Tibial artery (tissue), 4 donors: ENCODE measurements around the gene TNC.

ENCODE experiments used
- DNase-seq, 2 donors: peaks; one replicate each; pipeline ENCODE4 v3.0.0-alpha.2; 2019
- H3K27ac ChIP-seq, 2 donors: fragments of 200-600 bp; sonication (generic) in 1 of 2; 1 replicate in 1 of 2; 2 replicates in 1 of 2; pipeline ENCODE4 v1.5.1; 2018 to 2019; ENCODE audit warnings: mild to moderate bottlenecking in 1 of 2
- H3K27me3 ChIP-seq, 2 donors: fragments of 200-600 bp; sonication (generic) in 1 of 2; one replicate each; pipeline versions ENCODE4 v1.5.1 to v1.6.0; 2016 to 2019
- H3K36me3 ChIP-seq, 3 donors: fragments of 200-600 bp; sonication (generic) in 2 of 3; one replicate each; pipeline ENCODE4 v1.5.1; 2016 to 2019; ENCODE audit warnings: mild to moderate bottlenecking in 2 of 3
- H3K4me1 ChIP-seq, 4 donors: fragments of 200-600 bp; sonication (generic) in 2 of 4; 1 replicate in 3 of 4; 2 replicates in 1 of 4; pipeline ENCODE4 v1.5.1; 2016 to 2019
- H3K4me3 ChIP-seq, 2 donors: fragments of 200-600 bp; sonication (generic) in 1 of 2; 1 replicate in 1 of 2; 2 replicates in 1 of 2; pipeline ENCODE4 v1.5.1; 2018 to 2019; ENCODE audit warnings: mild to moderate bottlenecking in 2 of 2
- H3K9me3 ChIP-seq, 3 donors: fragments of 200-600 bp; sonication (generic) in 1 of 3; one replicate each; pipeline ENCODE4 v1.5.1; 2016 to 2019
- CTCF ChIP-seq, 2 experiments: fragments of 200-600 bp in 1 of 2; fragments of 450-650 bp in 1 of 2; IDR thresholded peaks; one replicate each; pipeline ENCODE4 v1.5.1; 2017 to 2019; ENCODE audit warnings: antibody characterized with exemption in 2 of 2, mild to moderate bottlenecking in 1 of 2, moderate library complexity in 1 of 2
- intact Hi-C: fragments of 100-400 bp; cut with DNase I; formaldehyde crosslinking; loops from one replicate; pipeline ENCODE4 v1.15.0; 2023; ENCODE audit warnings: low total_unique reads

Gene TNC

GRCh38 chr9:115127191-115127817 lies 9.3 kb upstream of the TNC start:
- H3K27ac ChIP-seq: no peak overlapping the region
- H3K27me3 ChIP-seq: no peaks in the 10 kb centered on the region
- intact Hi-C loops: no loop called here
- H3K4me1 ChIP-seq: no peaks in the 10 kb centered on the region
- peaks cover 0 to 7% (median 0%) of the 10 kb centered on the region in 3 donors for H3K9me3 ChIP-seq
- H3K4me3 ChIP-seq: no peak overlapping the region
- TF ChIP-seq CTCF (IDR thresholded peaks at IDR 0.05): no peak
- H3K36me3 ChIP-seq: peaks cover 0 to 4% (median 0%) of the 10 kb centered on the region in 3 donors
- DNase-seq: no peak

- H3K9me3 ChIP-seq: peaks cover 0 to 7% (median 0%) of the 10 kb centered on the region in 3 donors
- H3K36me3 ChIP-seq: peaks cover 0 to 4% (median 0%) of the 10 kb centered on the region in 3 donors
- no peaks in the 10 kb centered on the region for H3K4me1 ChIP-seq
- H3K4me3 ChIP-seq: no peak overlapping the region
- no peak overlapping the region for H3K27ac ChIP-seq
- no peaks in the 10 kb centered on the region for H3K27me3 ChIP-seq
- intact Hi-C loops: no loop called here
- no peak for TF ChIP-seq CTCF (IDR thresholded peaks at IDR 0.05)
- no peak for DNase-seq
Measured at GRCh38 chr9:115126404-115126803, 8.4 kb upstream of the TNC start.

GRCh38 chr9:115122937-115123336 lies 5.0 kb upstream of the TNC start:
- peaks cover 0 to 7% (median 0%) of the 10 kb centered on the region in 3 donors for H3K9me3 ChIP-seq
- H3K4me3 ChIP-seq: no peak overlapping the region
- peaks cover 0 to 21% (median 11%) of the 10 kb centered on the region in 4 donors for H3K4me1 ChIP-seq
- DNase-seq: no peak
- no peaks in the 10 kb centered on the region for H3K27me3 ChIP-seq
- TF ChIP-seq CTCF (IDR thresholded peaks at IDR 0.05): no peak
- intact Hi-C loops: no loop called here
- H3K36me3 ChIP-seq: peaks cover 0 to 4% (median 0%) of the 10 kb centered on the region in 3 donors
- H3K27ac ChIP-seq: no peak overlapping the region

- Histone ChIP-seq H3K4me3 (no peak overlapping the region), H3K9me3 (peaks cover 0 to 5% (median 0%) of the 10 kb centered on the region in 3 donors), H3K27me3 (no peaks in the 10 kb centered on the region), H3K36me3 (peaks cover 0 to 4% (median 0%) of the 10 kb centered on the region in 3 donors), H3K27ac (no peak overlapping the region), H3K4me1 (peaks cover 0 to 23% (median 13%) of the 10 kb centered on the region in 4 donors)
- no peak for DNase-seq
- TF ChIP-seq CTCF (IDR thresholded peaks at IDR 0.05): no peak
- intact Hi-C loops: no loop called here
Measured at GRCh38 chr9:115121181-115121580, 3.2 kb upstream of the TNC start.

- Histone ChIP-seq H3K27me3 (no peaks in the 10 kb centered on the region), H3K36me3 (no peaks in the 10 kb centered on the region), H3K9me3 (no peaks in the 10 kb centered on the region), H3K27ac (peak overlapping the region; percentile 76 to 85), H3K4me3 (peak overlapping the region; percentile 53 to 57), H3K4me1 (peaks cover 0 to 46% (median 21%) of the 10 kb centered on the region in 4 donors)
- DNase-seq: peak; percentile 64 to 82
- TF ChIP-seq CTCF (IDR thresholded peaks at IDR 0.05): no peak
- intact Hi-C loops: no loop called here
Measured at GRCh38 chr9:115118879-115119218, 892 bp upstream of the TNC start.
